GM20000 (cell line): Measurements from ENCODE around the gene KCNK16.

ENCODE experiments used
- DNase-seq: peaks from one replicate; pipeline ENCODE4 v3.0.0; 2012; ENCODE audit warnings: low spot score
- TF ChIP-seq, protein P1 (sequence below): IDR thresholded peaks from 2 replicates; pipeline ENCODE4 v1.5.1; 2012; ENCODE audit warnings: mild to moderate bottlenecking, control low read depth; ENCODE audit errors: extremely low read depth, missing control alignments

The KCNK16 gene

DNA sequence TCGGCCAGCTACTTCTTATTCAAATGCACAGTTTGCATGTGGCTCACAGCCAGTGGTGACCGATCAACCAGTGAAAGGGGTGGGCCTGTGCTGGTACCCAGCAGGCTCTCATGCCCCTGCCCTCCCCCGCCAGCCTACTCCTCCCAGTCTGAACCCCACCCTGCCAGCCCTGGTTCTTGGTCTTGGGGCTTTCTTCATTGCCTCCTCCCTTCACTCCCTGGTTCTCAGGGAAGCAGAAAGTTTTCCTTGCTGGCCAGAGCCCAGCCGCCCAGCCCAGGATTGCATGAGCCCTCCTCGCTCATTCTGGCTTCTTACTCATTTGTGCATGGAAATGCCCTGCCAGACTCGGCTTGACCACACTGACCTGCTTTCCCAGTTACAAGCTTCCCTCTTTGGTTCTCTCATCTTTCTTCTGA lies 49.1 kb downstream of the KCNK16 start:
- TF ChIP-seq, protein P1, sequence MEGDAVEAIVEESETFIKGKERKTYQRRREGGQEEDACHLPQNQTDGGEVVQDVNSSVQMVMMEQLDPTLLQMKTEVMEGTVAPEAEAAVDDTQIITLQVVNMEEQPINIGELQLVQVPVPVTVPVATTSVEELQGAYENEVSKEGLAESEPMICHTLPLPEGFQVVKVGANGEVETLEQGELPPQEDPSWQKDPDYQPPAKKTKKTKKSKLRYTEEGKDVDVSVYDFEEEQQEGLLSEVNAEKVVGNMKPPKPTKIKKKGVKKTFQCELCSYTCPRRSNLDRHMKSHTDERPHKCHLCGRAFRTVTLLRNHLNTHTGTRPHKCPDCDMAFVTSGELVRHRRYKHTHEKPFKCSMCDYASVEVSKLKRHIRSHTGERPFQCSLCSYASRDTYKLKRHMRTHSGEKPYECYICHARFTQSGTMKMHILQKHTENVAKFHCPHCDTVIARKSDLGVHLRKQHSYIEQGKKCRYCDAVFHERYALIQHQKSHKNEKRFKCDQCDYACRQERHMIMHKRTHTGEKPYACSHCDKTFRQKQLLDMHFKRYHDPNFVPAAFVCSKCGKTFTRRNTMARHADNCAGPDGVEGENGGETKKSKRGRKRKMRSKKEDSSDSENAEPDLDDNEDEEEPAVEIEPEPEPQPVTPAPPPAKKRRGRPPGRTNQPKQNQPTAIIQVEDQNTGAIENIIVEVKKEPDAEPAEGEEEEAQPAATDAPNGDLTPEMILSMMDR = no peak
- no peak for DNase-seq

DNA sequence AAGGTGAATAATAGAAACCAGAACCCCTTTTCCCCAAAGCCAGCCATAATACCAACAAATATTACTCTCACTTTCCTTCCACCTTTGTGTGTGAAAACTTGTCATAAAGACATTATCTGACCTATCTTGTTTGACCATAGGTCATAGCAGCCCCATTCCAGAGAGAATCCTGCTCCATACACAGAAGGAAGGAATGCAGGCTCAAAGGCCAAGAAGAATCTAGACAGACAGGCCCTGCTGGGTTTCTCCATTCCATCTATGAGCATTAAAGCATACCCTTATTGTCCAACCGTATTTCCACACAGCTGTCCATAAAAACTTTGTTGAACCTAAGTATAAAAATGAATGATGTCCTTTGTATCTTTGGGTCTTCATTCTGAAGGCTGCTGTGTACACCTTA lies 52.5 kb downstream of the KCNK16 start:
- TF ChIP-seq, protein P1 = no peak
- DNase-seq = no peak

DNA sequence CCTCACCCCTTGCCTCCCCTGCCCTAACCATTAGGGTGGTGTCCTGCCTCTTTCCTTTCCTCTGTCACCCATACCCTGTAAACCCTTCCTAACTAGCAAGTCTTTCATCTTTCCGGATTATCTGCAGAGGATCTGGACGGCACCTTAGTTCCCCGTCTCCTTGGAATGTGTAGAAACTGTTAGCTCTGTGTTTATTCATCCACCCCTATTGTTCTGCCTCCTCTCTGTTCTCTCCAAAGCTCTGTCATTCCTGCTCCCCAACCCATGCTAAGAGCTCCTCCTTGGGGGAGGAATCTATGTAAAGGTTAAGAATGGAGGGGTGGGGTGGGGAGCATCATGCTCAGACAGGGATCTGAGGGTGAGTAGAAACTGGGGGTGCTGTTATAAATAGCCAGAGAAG lies 53.8 kb downstream of the KCNK16 start:
- TF ChIP-seq, protein P1 = no peak
- DNase-seq = no peak

DNA sequence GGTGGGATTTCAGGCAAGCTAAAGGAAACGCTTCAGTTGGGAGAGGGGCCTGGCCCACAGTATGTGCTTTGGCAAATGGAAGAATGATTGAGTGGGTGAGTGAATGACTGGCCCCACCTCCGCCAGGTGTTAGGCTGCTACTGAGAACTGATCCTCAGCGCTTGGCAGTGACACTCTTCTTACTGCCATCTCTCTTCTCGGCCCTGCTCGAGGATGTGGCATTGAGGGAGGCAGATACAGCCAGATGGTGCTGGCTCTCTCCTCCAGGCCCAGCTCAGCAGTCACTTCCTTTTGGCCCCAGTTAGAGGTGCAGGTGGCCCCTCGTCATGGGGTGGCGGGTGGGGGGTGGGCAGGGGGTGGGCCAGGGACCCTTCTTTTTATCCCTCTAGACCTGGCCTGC lies 54.3 kb downstream of the KCNK16 start:
- TF ChIP-seq, protein P1 = no peak
- DNase-seq = no peak

DNA sequence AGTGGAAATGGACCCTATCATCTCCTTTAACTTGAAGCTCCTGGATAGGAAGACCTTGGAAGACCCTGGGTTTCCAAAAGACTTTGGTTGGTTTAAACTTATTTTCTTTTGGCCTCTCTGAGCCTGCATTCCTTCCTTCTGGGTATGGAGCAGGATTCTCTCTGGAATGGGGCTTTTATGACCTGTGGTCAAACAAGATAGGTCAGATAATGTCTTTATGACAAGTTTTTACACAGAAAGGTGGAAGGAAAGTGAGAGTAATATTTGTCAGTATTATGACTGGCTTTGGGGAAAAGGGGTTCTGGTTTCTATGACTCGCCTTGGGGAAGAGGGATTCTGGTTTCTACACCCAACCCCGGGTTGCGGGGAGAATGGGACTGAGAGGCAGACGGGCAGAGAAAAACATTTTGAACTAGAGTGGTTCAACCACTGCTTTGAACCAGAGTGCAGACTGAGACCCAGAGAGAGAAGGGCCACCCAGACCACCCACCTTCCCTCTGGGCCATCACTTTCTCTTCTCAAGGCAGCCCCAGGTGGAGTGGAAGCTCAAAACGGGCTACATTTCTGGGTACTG lies 55.6 kb downstream of the KCNK16 start:
- TF ChIP-seq, protein P1 = no peak
- DNase-seq = no peak

DNA sequence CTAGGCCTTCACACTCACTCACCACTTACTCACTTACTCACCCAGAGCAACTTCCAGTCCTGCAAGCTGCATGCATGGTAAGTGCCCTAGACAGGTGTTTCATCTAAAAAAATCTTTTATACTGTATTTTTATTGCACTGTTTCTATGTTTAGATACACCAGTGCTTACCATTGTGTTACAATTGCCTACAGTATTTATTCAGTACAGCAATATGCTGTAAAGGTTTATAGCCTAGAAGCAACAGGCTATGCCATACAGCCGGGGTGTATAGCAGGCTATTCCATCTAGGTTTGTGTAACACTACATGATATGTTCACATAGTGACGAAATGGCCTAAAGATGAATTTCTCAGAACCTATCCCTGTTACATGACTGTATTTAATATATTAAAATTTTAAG lies 56.1 kb downstream of the KCNK16 start:
- no peak for DNase-seq
- TF ChIP-seq, protein P1 = no peak
